Limb (tissue), 2 donors: Measurements from ENCODE around the gene ZNF524.
A peak's percentile ranks its signal among the peaks of the same experiment; 100 is the strongest.
"Not testable (repeated sequence)": the region's sequence is repeated elsewhere in the genome, so short reads cannot be mapped to it uniquely, and the experiment has no call there.

Experiments
- DNase-seq, 2 donors: peaks; one replicate each; pipeline ENCODE4 v3.0.0-alpha.2; 2016; ENCODE audit errors: extremely low spot score in 2 of 2

ZNF524 gene

DNA sequence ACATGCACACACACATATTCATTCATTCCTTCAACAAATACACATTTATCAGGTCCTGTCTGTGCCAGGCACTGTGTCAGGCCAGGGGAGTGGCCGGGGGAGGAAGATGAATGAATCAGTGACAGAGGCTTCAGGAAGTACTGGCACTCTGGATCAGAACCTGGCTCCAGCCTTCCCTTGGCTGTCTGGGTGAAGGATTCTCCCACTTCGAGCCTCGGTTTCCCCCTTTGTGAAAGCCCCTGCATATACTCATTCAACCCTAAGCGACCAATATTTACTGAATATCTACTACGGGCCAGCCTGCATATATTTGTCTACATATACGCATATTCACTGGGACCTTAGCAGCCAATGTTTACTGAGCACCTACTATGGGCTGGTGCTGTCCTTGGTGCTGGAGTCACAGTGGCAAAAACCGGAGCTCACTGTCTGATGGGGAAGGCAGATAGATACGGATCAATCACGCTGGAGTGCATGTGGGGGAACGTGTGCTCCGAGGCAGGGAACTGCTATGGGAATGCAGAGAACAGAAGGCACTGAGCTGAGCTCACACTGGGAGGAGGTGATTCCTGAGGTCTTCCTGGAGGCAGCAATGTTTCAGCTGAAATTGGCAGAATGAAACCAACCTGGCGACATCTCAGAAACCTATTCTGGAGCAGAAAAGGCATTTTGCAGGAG lies 18.8 kb upstream of the ZNF524 start:
- no peak for DNase-seq

GRCh38 chr19:55581823-55582223 lies 18.3 kb upstream of the ZNF524 start:
- no peak for DNase-seq

GRCh38 chr19:55582284-55582683 lies 17.8 kb upstream of the ZNF524 start:
- DNase-seq: not testable (repeated sequence)

DNA sequence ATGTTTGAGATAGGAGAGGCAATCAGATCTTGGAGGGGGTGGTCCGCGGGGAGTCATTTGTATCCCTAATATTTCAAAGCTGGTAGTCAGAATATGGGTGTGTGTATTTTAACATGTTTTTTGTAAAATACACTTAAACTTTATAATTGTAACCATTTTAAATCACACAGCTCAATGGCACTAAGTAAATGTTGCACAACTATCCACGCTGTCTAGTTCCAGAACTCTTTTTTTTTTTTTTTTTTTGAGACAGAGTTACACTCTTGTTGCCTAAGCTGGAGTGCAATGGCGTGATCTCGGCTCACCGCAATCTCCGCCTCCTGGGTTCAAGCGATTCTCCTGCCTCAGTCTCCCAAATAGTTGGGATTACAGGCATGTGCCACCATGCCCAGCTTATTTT lies 16.2 kb upstream of the ZNF524 start:
- not testable (repeated sequence) for DNase-seq

DNA sequence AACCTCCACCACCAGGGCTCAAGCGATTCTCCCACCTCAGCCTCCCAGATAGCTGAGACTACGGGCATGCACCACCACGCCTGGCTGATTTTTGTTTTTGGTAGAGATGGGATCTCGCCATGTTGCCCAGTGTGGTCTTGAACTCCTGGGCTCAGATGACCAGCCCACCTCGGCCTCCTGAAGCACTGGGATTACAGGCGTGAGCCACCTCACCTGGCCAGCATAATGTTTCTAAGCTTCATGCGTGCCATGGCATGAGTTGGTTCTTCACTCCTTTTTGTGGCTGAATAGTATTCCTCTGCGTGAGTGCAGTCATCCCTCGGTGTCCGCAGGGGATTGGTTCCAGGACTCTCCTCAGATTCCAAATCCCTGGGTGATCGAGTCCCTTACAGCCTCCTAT lies 15.2 kb upstream of the ZNF524 start:
- DNase-seq: no peak

DNA sequence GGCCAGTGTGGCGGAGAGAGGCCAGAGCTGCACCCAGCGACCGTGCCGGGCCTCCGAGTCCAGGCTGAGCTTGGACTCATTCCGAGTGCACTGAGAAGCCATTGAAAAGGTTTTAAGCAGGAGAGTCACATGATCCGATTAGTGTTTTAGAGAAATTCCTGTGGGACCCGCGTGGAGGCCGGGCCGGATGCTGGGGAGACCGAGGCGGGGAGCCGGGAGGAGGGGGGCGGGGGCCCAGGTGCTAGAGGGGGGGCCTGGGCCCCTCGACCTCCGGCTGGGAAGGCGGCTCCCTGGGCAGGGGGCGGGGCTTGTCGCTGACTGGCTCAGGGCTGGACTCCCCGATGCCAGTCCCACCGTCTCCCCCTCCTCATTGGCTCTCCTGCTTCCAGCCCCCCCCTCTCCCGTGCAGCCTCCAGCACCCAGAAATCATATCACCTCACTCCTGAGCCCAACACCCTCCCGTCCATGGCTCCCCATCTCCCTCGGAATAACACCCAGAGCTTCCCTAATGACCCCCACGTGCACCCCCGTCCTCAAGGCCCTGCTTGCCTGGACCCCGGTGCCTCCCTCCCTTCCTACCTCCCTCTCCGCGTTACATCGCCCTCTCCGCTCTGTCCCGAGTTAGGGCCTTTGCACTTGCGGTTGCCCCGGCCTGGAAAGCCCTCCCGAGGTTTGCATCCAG lies 14.3 kb upstream of the ZNF524 start:
- peak; percentile 88 to 96 for DNase-seq

GRCh38 chr19:55586976-55587668 lies 13.0 kb upstream of the ZNF524 start:
- DNase-seq: peak; percentile 90 to 98

- DNase-seq: no peak
Observed at GRCh38 chr19:55588738-55589137, 11.3 kb upstream of the ZNF524 start.

- no peak for DNase-seq
Observed at GRCh38 chr19:55590109-55590508, 10.0 kb upstream of the ZNF524 start.

DNA sequence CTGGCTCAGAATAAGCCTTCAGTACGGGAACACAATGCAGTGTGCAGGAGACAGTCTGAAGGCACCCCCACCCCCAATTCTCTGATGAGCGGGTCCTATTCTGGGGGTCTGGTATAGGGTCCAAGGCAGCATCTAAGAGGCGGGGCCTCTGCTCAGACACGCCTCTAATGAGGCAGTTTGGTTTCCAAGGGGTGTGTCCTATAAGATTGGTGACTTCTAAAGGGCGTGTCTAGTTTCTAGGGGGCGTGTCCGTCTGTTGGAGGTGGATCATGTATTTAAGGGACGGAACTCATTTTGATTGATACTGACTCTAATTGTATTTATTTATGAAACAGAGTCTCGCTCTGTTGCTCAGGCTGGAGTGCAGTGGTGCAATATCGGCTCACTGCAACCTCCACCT lies 9.5 kb upstream of the ZNF524 start:
- DNase-seq: no peak

DNA sequence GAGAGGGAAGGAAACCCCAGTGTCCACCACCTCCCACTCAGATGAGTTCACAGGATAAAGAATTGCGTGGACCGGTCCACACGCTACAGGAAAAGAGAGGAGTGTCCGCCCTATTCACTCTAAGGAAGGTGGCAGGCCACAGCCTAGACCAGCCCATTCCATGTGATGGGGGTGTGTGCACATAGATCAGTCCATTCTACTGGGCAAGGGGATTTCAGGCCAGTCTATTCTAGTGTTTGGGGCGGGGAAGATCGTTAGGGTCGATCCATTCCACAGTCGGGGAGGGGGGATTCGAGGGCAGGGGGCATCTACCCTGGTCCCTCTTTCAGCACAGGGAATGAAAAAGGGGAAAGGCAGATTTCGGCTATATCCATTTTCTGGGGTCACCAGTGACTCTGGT lies 8.5 kb upstream of the ZNF524 start:
- no peak for DNase-seq

- DNase-seq: no peak
Observed at GRCh38 chr19:55592391-55593090, 7.5 kb upstream of the ZNF524 start.

- DNase-seq: no peak
Observed at GRCh38 chr19:55593096-55593772, 6.9 kb upstream of the ZNF524 start.

DNA sequence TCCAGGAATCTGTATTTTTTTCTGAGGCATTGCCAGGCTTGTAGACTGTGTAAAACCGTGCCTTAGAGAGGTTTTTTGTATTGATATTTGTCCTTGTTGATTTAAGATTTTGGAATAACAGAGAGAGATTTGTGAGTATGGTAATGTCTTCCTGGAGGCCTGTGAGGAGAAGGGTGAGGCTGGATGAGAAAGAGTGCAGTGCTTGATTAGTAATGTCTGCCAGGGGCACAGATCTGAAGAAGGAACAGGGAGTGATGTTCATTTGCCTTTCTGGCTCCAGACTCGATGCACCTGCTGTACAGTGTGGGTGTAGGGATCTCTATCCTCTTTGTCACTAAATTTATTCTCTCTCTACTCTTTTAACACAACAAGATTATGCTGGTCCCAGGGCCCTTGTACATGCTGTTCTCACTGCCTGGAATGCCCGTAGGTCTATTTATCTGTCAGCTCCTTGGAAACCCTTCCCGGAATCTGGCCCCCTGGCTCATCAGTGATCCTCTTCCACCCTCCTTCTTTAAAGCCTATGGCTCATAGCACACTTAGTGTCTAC lies 5.0 kb upstream of the ZNF524 start:
- DNase-seq: peak in 1 of 2 donors; percentile 8

DNA sequence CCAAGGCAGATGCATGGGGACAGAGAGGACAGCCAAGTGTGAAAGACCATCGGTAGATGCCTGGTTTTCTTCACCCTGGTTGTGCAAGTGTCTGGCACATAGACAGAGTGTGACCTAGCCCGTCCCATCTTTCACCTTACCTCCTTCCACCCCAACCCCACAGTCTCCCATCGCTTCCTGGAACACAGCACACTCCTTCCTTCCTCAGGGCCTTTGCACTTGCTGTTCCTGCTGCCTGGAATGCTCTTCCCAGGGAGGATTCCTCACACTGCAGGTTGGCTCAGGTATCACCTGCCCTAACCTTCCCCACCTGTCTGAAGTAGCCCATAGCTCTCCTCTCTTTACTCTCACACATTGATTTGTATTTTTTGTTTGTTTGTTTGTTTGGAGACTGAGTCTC lies 3.8 kb upstream of the ZNF524 start:
- DNase-seq: no peak

- no peak for DNase-seq
Observed at GRCh38 chr19:55597501-55597921, 2.6 kb upstream of the ZNF524 start.

- DNase-seq: no peak
Observed at GRCh38 chr19:55598034-55598433, 2.1 kb upstream of the ZNF524 start.

DNA sequence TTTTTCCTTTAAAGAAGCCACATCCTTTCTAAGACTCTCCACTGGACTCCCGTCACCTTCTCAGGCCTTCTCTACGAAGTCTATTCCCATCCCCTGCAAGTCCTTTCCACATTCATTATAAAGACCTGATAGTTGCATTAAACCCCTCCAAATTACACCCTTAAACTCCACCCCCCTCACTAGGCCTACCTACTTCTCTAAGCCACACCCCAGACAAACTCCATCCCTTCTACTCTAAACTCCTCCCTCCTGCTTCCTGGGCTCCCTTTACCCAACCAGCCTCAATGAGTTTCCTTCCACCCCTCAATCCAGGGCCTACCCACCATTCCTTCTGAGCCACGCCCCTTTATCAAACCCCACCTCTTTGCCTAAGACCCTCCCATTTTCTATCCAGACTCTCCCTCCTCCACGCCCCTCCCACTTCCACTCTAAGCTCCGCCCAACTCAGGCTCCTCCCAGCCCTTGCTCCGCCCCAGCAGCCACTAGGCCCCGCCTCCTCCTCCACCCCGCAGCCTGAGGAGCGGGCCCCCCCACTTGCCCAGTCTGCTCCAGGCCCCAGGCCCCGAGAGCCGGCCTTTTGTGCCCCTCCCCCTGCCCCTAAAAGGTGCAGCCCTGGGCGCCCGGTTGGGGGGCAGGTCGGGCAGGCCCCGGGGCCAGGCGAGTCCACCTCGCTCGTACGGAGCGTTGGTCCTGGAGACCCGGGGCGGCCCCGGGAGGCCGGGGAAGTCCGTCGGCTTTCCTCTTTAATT lies 1.2 kb upstream of the ZNF524 start:
- DNase-seq: peak; percentile 85 to 97

- peak; percentile 99 for DNase-seq
Observed at GRCh38 chr19:55599468-55599841, 633 bp upstream of the ZNF524 start, which contains the start of gene FIZ1. FIZ1 (minus strand) TSS chr19:55599517; CDS start chr19:55597865, 1,652 bp downstream.

DNA sequence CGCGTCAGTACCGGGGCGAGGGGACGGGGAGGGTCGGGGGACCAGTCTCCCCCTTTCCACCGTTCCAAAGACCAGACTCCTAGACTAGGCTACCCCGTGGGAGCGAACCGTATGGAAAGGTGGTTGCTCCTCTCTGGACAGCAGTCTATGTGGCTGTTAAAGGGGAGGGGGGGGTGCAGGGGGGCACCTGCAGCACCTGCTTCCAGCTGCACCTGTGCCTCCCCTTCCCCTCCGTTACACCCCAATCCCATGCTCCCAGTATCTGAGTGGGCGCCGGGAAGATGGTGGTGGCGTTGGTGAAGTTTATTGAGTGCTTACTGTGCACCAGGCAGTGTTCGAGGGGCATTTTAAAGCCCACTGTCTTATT lies 557 bp downstream of the ZNF524 start:
- DNase-seq: no peak
